Keratinocyte (primary cell): ENCODE results near the gene REEP6.

Experiments
- CTCF ChIP-seq, 3 experiments: IDR thresholded peaks in 1 of 3; conservative IDR thresholded peaks in 1 of 3; optimal IDR thresholded peaks in 1 of 3; 2 replicates in 2 of 3; 3 replicates in 1 of 3; pipeline versions ENCODE3 to v1.5.1; 2011; ENCODE audit warnings: low read length in 3 of 3, mild to moderate bottlenecking in 3 of 3, moderate library complexity in 2 of 3, control low read depth in 1 of 3, inconsistent platforms in 1 of 3; ENCODE audit not compliant: insufficient read depth in 2 of 3; ENCODE audit errors: extremely low read depth in 1 of 3
- EZH2 ChIP-seq: IDR thresholded peaks from one replicate; pipeline ENCODE4 v1.6.1; 2012; ENCODE audit warnings: inconsistent platforms, mild to moderate bottlenecking, low read length, moderate library complexity

- TF ChIP-seq CTCF (optimal IDR thresholded peaks at IDR 0.05 in 1 of 3, IDR thresholded peaks at IDR 0.05 in 1 of 3, conservative IDR thresholded peaks at IDR 0.05 in 1 of 3; ENCODE audit: extremely low read depth in 1 of 3, insufficient read depth in 2 of 3, low read length in 3 of 3), result no peak
- no peak for TF ChIP-seq EZH2
These were observed 17.5 kb downstream of the REEP6 start for GRCh38 chr19:1508507-1508856.
